ENCODE results near the gene BAAT. TPM values are rescaled to one million over a fixed set of nuclear protein-coding genes. Genes with fewer than 3 reads are reported as not detected.

The BAAT gene
- total and polyA plus RNA-seq, 2 of the 13 experiments (the other 11 are each of a cell fraction or from before 2014, with no cell fraction given), result 0.71 to 7.9 TPM

GRCh38 chr9:101421653-101422065, 36.9 kb upstream of the BAAT start (continued):
- TF ChIP-seq ZNF784 (CRISPR knock-in tag; IDR thresholded peaks at IDR 0.05; ENCODE audit: borderline replicate concordance) (peak; percentile 57; the same call in 1 of the 2 replicates), CREB1 (IDR thresholded peaks at IDR 0.05) (no peak), CREB1 (CRISPR knock-in tag; IDR thresholded peaks at IDR 0.05) (peak; percentile 69), ZNF160 (CRISPR knock-in tag; IDR thresholded peaks at IDR 0.05) (peak; percentile 48; the same call in 1 of the 2 replicates), PPARG (CRISPR knock-in tag; conservative IDR thresholded peaks at IDR 0.05) (peak; percentile 77), ZNF143 (CRISPR knock-in tag; IDR thresholded peaks at IDR 0.05) (0 out of 2 replicates have a peak, but pooled peaks have one; percentile 40), ATF2 (CRISPR knock-in tag; IDR thresholded peaks at IDR 0.05) (0 out of 2 replicates have a peak, but pooled peaks have one; percentile 40), ZSCAN30 (CRISPR knock-in tag; IDR thresholded peaks at IDR 0.05) (no peak), RXRB (CRISPR knock-in tag; IDR thresholded peaks at IDR 0.05; ENCODE audit: borderline replicate concordance) (peak; percentile 99), ARNTL (CRISPR knock-in tag; IDR thresholded peaks at IDR 0.05) (peak; percentile 34; the same call in 1 of the 2 replicates), ZNF17 (CRISPR knock-in tag; IDR thresholded peaks at IDR 0.05) (no peak), SIX4 (CRISPR knock-in tag; IDR thresholded peaks at IDR 0.05) (no peak; the same call in 1 of the 2 replicates), XRCC5 (optimal IDR thresholded peaks at IDR 0.05; ENCODE audit: low read length) (peak; percentile 58), KDM3A (CRISPR knock-in tag; IDR thresholded peaks at IDR 0.05; ENCODE audit: low read depth) (0 out of 2 replicates have a peak, but pooled peaks have one; percentile 66), ZNF652 (CRISPR knock-in tag; IDR thresholded peaks at IDR 0.05; ENCODE audit: borderline replicate concordance, low read depth) (peak; percentile 30; the same call in 1 of the 2 replicates), MTERF4 (CRISPR knock-in tag; IDR thresholded peaks at IDR 0.05) (0 out of 2 replicates have a peak, but pooled peaks have one; percentile 40), ZNF503 (CRISPR knock-in tag; IDR thresholded peaks at IDR 0.05) (peak; percentile 87; the same call in 1 of the 2 replicates), MED1 (CRISPR knock-in tag; IDR thresholded peaks at IDR 0.05) (peak; percentile 88), REL (CRISPR knock-in tag; conservative IDR thresholded peaks at IDR 0.05) (no peak), DR1 (CRISPR knock-in tag; IDR thresholded peaks at IDR 0.05) (no peak), AHR (CRISPR knock-in tag; IDR thresholded peaks at IDR 0.05) (peak; percentile 39; the same call in 1 of the 2 replicates), ZSCAN25 (CRISPR knock-in tag; IDR thresholded peaks at IDR 0.05) (peak; percentile 55; the same call in 1 of the 2 replicates), ASH2L (IDR thresholded peaks at IDR 0.05; ENCODE audit: insufficient read length, low read depth, low read length) (peak; percentile 54), NR2F6 (IDR thresholded peaks at IDR 0.05) (peak; percentile 96), NR2F6 (CRISPR knock-in tag; IDR thresholded peaks at IDR 0.05) (peak; percentile 97), PBX2 (CRISPR knock-in tag; IDR thresholded peaks at IDR 0.05) (no peak), SMAD1 (CRISPR knock-in tag; IDR thresholded peaks at IDR 0.05; ENCODE audit: borderline replicate concordance, low read depth) (no peak)

Data from HepG2 (cell line).